ENCODE results near the gene PPP2R2B. TPM values are rescaled to one million over a fixed set of nuclear protein-coding genes. Genes with fewer than 3 reads are reported as not detected.

PPP2R2B gene
- total RNA-seq, 1 experiment from 2014 or later, result 20.3 TPM

GRCh38 chr5:146815411-146815810, 63.1 kb downstream of the PPP2R2B start:
- H3K27ac Mint-ChIP-seq, result no peak overlapping the region
- CTCF ChIA-PET, result no interaction called here

GRCh38 chr5:146813346-146814157, 65.0 kb downstream of the PPP2R2B start:
- peaks cover 13% of the 10 kb centered on the region for H3K36me3 Mint-ChIP-seq
- no peak overlapping the region for H3K27ac Mint-ChIP-seq

More at GRCh38 chr5:146815411-146815810, 63.1 kb downstream of the PPP2R2B start:
- no peak for TF ChIP-seq NR1H2 (CRISPR knock-in tag; IDR thresholded peaks at IDR 0.05)
- no peak for TF ChIP-seq CREM (CRISPR knock-in tag; IDR thresholded peaks at IDR 0.05)
- no peak for TF ChIP-seq NFYB (CRISPR knock-in tag; conservative IDR thresholded peaks at IDR 0.05; ENCODE audit: low read depth)
- TF ChIP-seq, protein P1, sequence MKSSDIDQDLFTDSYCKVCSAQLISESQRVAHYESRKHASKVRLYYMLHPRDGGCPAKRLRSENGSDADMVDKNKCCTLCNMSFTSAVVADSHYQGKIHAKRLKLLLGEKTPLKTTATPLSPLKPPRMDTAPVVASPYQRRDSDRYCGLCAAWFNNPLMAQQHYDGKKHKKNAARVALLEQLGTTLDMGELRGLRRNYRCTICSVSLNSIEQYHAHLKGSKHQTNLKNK (CRISPR knock-in tag; IDR thresholded peaks at IDR 0.05), result no peak
- no peak for TF ChIP-seq SP1 (CRISPR knock-in tag; conservative IDR thresholded peaks at IDR 0.05)
- no peak for TF ChIP-seq NFATC4 (CRISPR knock-in tag; IDR thresholded peaks at IDR 0.05)
- Mint-ChIP-seq H3K4me1 (peaks cover 48% of the 10 kb centered on the region), H3K27me3 (ENCODE audit: low read depth) (peaks cover 22% of the 10 kb centered on the region), H3K4me3 (no peak overlapping the region), H3K9me3 (0 out of 2 replicates have a peak, but pooled peaks cover 7% of the 10 kb centered on the region), H3K36me3 (peaks cover 9% of the 10 kb centered on the region; the same call in 1 of the 2 replicates)
- DNase-seq (ENCODE audit: low spot score) (no peak), ATAC-seq (peak; percentile 59)
- POLR2A ChIA-PET, result no interaction called here

DNA sequence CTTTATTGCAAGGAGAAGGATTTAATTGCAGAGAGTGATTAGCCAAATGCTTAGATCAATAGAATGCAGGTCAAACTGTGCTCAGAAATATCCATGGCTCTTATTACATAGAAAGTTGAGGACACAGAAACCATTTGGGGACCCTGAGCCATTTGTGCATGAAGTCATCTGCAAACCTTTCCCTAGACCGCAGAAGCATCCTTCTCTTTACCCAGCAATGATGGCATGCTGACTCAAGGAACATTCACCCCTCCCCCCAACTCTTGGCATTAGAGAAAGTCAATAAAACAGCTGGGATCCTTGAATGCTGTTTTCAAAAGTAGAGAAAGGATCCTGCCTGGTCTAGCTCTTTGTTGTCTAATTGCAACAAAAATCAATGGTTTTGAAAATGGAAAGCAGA, 73.5 kb downstream of the PPP2R2B start:
- H3K36me3 Mint-ChIP-seq, result peaks cover 1% of the 10 kb centered on the region; the same call in 1 of the 2 replicates
- no peak overlapping the region; the same call in 1 of the 2 replicates for H3K4me3 Mint-ChIP-seq
- no peak for TF ChIP-seq TEAD4 (CRISPR knock-in tag; IDR thresholded peaks at IDR 0.05)
- no peak for TF ChIP-seq NR1H2 (CRISPR knock-in tag; IDR thresholded peaks at IDR 0.05)
- no peak for TF ChIP-seq ATF6 (CRISPR knock-in tag; IDR thresholded peaks at IDR 0.05)
- TF ChIP-seq TCF7 (CRISPR knock-in tag; IDR thresholded peaks at IDR 0.05; ENCODE audit: low read depth), result no peak
- no peak for TF ChIP-seq SMAD4 (CRISPR knock-in tag; IDR thresholded peaks at IDR 0.05)
- no peak for TF ChIP-seq ELF4 (CRISPR knock-in tag; IDR thresholded peaks at IDR 0.05; ENCODE audit: low read depth)
- no peak for TF ChIP-seq IRF2 (CRISPR knock-in tag; IDR thresholded peaks at IDR 0.05; ENCODE audit: borderline replicate concordance, low read depth)
- H3K27me3 Mint-ChIP-seq (ENCODE audit: low read depth), result no peaks in the 10 kb centered on the region
- ATAC-seq (peak; percentile 50), DNase-seq (ENCODE audit: low spot score) (no peak)
- POLR2A ChIA-PET, result no interaction called here
- H3K4me1 Mint-ChIP-seq, result peaks cover 72% of the 10 kb centered on the region
- CTCF ChIA-PET, result interaction anchor here (1.5 kb wide), 1 partner anchor 99 kb away, joined by 4 read pairs; no protein-coding TSS in a partner anchor
- H3K27ac Mint-ChIP-seq, result no peak overlapping the region
- peaks cover 2% of the 10 kb centered on the region for H3K9me3 Mint-ChIP-seq

More at GRCh38 chr5:146813346-146814157, 65.0 kb downstream of the PPP2R2B start:
- DNase-seq (ENCODE audit: low spot score) (no peak), ATAC-seq (no peak)
- H3K27me3 Mint-ChIP-seq (ENCODE audit: low read depth), result peaks cover 22% of the 10 kb centered on the region
- POLR2A ChIA-PET, result interaction anchor here (0.7 kb wide), 1 partner anchor 68 kb away, joined by 6 read pairs; no protein-coding TSS in a partner anchor
- TF ChIP-seq MAX (CRISPR knock-in tag; IDR thresholded peaks at IDR 0.05) (no peak), MXD4 (CRISPR knock-in tag; IDR thresholded peaks at IDR 0.05; ENCODE audit: borderline replicate concordance) (no peak), EMX1 (CRISPR knock-in tag; IDR thresholded peaks at IDR 0.05) (no peak)
- CTCF ChIA-PET, result no interaction called here
- H3K9me3 Mint-ChIP-seq, result peaks cover 12% of the 10 kb centered on the region
- peaks cover 60% of the 10 kb centered on the region for H3K4me1 Mint-ChIP-seq
- H3K4me3 Mint-ChIP-seq, result no peak overlapping the region

DNA sequence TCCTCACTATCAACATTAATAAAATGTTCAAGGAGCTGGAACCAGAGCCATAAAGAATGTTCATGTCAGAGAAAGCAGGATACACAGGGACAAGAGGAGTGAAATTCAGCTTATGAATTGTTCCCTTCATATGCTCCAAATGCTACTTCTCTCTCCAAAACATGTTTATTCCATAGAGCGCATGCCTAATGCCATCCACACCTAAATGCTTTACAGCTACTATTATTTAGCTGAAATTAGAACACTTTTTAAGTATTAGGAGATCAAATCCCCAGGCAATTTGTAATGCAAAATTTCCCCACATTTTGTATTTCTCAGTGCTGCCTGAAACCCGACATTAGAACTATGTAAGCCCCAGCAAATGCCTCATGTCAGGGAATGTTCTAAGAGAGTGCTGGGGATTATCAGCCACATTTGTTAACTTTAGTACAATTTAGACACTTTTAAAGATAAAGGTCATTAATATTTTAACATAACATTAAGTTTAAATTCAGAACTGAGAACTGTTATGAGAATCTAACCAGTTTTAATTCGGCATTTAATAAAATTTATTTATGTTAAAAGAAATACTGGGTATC, 75.5 kb downstream of the PPP2R2B start:
- Mint-ChIP-seq H3K4me1 (peaks cover 75% of the 10 kb centered on the region), H3K4me3 (no peak overlapping the region), H3K27ac (no peak overlapping the region), H3K27me3 (ENCODE audit: low read depth) (no peaks in the 10 kb centered on the region), H3K9me3 (no peaks in the 10 kb centered on the region), H3K36me3 (no peaks in the 10 kb centered on the region)
- ATAC-seq (no peak), DNase-seq (ENCODE audit: low spot score) (no peak)
- ChIA-PET POLR2A (no interaction called here), CTCF (interaction anchor here (0.8 to 1.2 kb wide), 2 partner anchors 9 to 269 kb away, joined by 3 read pairs; no protein-coding TSS in a partner anchor)
- TF ChIP-seq ATF6 (CRISPR knock-in tag; IDR thresholded peaks at IDR 0.05) (no peak), MAX (CRISPR knock-in tag; IDR thresholded peaks at IDR 0.05) (no peak), TEAD1 (CRISPR knock-in tag; IDR thresholded peaks at IDR 0.05) (no peak), TCF7 (CRISPR knock-in tag; IDR thresholded peaks at IDR 0.05; ENCODE audit: low read depth) (no peak), SMAD3 (CRISPR knock-in tag; IDR thresholded peaks at IDR 0.05; ENCODE audit: borderline replicate concordance) (no peak), NR3C1 (CRISPR knock-in tag; conservative IDR thresholded peaks at IDR 0.05; ENCODE audit: low read depth) (no peak), ZNF425 (CRISPR knock-in tag; conservative IDR thresholded peaks at IDR 0.05) (no peak), ESRRA (CRISPR knock-in tag; IDR thresholded peaks at IDR 0.05; ENCODE audit: borderline replicate concordance) (no peak)
